ENCODE measurements around the gene MKI67. TPM values are rescaled to one million over a fixed set of nuclear protein-coding genes. Genes with fewer than 3 reads are reported as not detected.

Gene MKI67
- polyA plus RNA-seq, 6 donors from 2014 or later = not detected

- Mint-ChIP-seq H3K9me3 (no peaks in the 10 kb centered on the region), H3K4me3 (no peak overlapping the region), H3K36me3 (peaks cover 20 to 51% of the 10 kb centered on the region in 2 donors), H3K27ac (no peak overlapping the region), H3K27me3 (no peaks in the 10 kb centered on the region), H3K4me1 (peaks cover 16 to 27% (median 20%) of the 10 kb centered on the region in 3 donors)
- ATAC-seq (ENCODE audit: low read depth in 2 of 2) = no peak
- no peak for DNase-seq
These were observed 55.4 kb downstream of the MKI67 start for GRCh38 chr10:128070721-128071416.

GRCh38 chr10:128070161-128070560 lies 56.1 kb downstream of the MKI67 start:
- Mint-ChIP-seq H3K4me3 (no peak overlapping the region), H3K27ac (no peak overlapping the region), H3K36me3 (peaks cover 17 to 46% of the 10 kb centered on the region in 2 donors), H3K4me1 (peaks cover 23 to 34% (median 25%) of the 10 kb centered on the region in 3 donors), H3K9me3 (no peaks in the 10 kb centered on the region), H3K27me3 (no peaks in the 10 kb centered on the region)
- DNase-seq (no peak), ATAC-seq (ENCODE audit: low read depth in 2 of 2) (no peak)

DNA sequence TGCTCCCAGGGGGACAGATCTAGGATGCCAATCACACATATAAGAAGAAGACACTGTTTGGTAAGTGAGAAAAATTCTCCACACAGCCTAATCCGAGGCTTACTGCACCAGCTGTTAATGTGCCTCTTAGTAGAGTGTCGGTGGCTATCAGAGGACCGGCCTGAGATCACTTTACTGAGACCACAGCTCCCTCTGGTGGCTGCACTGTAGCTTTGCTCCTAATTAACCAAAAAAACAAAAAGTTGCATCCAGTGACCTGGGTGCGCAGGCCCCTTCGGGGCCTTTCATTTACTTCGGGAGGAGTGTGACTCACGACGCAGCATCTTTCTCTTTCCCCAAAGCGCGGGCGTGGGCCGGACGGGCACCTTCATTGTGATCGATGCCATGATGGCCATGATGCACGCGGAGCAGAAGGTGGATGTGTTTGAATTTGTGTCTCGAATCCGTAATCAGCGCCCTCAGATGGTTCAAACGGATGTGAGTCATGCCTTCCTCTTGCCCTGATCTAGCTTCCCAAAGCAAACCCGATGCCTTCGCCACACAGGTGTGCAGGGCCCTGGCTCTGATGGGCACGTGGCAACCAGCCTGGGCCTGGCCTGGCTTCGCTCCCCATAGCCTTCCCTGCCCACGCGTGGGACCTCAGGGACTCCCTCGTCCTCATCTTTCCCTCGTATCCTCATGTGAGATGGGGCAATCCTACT lies 56.7 kb downstream of the MKI67 start:
- Mint-ChIP-seq H3K9me3 (no peaks in the 10 kb centered on the region), H3K4me3 (peak overlapping the region in 1 of 8 donors; percentile 15), H3K27me3 (no peaks in the 10 kb centered on the region), H3K27ac (peak overlapping the region in 4 of 6 donors; percentile 15 to 88 (median 64)), H3K36me3 (peaks cover 14 to 40% of the 10 kb centered on the region in 2 donors), H3K4me1 (peaks cover 30 to 40% (median 31%) of the 10 kb centered on the region in 3 donors)
- ATAC-seq (ENCODE audit: low read depth in 2 of 2) (peak; percentile 14 to 18), DNase-seq (peak; percentile 74)

DNA sequence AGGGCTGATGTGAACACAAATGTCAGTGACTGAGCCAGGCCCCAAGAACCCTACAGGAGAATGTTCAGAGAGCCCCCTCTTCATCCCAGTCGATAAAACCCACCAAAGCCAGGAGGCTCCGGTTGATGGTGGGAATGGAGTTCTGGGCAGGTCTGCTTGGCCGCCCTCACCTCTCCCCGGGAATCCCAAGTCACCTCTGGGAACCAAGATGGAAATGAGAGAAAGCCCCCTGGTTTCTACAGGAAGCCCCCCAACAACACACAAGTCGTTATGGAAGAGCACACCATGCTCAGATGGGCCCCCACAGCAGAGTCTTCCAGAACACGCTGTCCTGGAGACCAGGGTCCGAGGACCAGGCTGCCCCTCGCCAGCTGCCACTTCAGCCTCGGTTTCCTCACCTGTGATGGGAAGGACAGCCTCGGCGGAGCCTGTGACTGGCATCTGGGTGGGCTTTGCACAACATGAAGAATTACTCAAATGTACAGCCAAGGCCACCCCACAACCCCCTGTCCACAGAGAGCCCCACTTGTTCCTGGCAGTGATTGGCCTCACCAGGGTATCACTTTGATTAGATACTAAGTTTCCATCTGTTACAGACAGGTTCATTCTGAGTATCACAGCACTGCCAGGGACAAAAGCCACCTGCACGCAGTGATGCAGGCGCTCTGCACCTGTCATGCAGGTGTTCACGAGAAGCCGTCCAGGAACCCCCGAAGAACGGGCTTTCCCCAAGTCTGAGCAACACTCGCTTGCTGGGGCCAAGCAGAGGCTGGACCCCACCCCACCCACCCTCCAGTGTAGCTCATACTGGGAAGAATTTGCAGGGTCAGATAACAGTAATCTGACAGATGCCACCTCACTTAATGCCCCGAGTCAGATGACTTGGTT lies 57.6 kb downstream of the MKI67 start:
- ATAC-seq (ENCODE audit: low read depth in 2 of 2) (no peak), DNase-seq (no peak)
- no peaks in the 10 kb centered on the region for H3K27me3 Mint-ChIP-seq
- peak overlapping the region in 1 of 8 donors; percentile 15 for H3K4me3 Mint-ChIP-seq
- H3K27ac Mint-ChIP-seq = peak overlapping the region in 4 of 6 donors; percentile 56 to 75 (median 66)
- H3K9me3 Mint-ChIP-seq = no peaks in the 10 kb centered on the region
- peaks cover 37 to 49% (median 38%) of the 10 kb centered on the region in 3 donors for H3K4me1 Mint-ChIP-seq
- H3K36me3 Mint-ChIP-seq = peaks cover 14 to 35% of the 10 kb centered on the region in 2 donors

DNA sequence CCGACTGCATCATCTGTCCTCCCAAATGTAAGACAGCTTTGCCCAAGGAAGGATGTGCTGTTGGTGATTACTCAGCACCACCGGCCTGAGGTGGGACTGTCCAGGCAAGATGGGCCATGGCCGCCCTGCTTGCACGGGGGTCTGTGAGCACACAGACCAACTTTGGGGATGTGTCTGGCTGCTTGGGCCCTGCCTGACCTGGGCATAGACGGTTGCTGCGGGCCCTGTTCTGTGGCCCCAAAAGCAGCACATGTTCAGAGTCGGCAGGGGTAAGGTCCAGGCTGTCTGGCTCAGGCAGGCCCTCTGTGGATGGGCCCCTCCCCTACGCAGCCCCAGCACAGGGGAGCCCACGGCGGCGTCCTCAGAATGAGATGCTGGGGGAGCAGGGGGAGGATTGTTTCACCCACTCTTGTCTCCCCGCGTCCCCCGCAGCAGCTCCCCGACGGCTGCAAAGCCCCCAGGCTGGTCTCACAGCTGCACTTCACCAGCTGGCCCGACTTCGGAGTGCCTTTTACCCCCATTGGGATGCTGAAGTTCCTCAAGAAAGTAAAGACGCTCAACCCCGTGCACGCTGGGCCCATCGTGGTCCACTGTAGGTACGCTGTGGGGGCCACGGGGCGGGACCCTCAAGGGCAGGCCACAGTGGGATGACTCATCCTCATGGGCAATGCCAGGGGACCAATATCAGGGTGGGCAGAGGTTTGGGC lies 58.4 kb downstream of the MKI67 start:
- Mint-ChIP-seq H3K27ac (peak overlapping the region in 2 of 6 donors; percentile 69 to 91), H3K4me3 (peak overlapping the region in 1 of 8 donors; percentile 6), H3K36me3 (peaks cover 14 to 27% of the 10 kb centered on the region in 2 donors), H3K27me3 (no peaks in the 10 kb centered on the region), H3K9me3 (no peaks in the 10 kb centered on the region), H3K4me1 (peaks cover 45 to 57% (median 46%) of the 10 kb centered on the region in 3 donors)
- no peak for DNase-seq
- ATAC-seq (ENCODE audit: low read depth in 2 of 2) = no peak

DNA sequence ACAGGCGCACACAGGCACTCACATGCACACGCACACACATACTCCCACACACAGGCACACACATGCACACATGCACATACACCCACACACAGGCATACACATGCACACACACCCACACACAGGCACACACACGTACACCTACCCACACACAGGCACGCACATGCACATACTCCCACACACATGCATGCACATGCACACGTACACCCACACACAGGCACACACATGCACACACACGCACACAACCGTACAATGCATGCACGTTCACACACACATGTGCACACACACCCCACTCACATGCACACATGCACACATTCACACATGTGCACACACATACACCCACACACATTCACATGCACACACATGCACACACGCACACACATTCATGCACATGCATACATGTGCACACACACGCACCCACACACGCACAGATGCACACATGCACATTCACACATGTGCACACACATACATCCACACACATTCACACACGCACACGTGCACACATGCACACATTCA lies 59.3 kb downstream of the MKI67 start:
- Mint-ChIP-seq H3K4me3 (peak overlapping the region in 5 of 8 donors; percentile 4 to 71 (median 25)), H3K4me1 (peaks cover 54 to 66% (median 56%) of the 10 kb centered on the region in 3 donors), H3K36me3 (peaks cover 14 to 22% of the 10 kb centered on the region in 2 donors), H3K27me3 (no peaks in the 10 kb centered on the region), H3K27ac (peak overlapping the region in 3 of 6 donors; percentile 2 to 92 (median 91)), H3K9me3 (no peaks in the 10 kb centered on the region)
- no peak for ATAC-seq (ENCODE audit: low read depth in 2 of 2)
- DNase-seq = no peak

GRCh38 chr10:128065881-128066534 lies 60.2 kb downstream of the MKI67 start:
- no peaks in the 10 kb centered on the region for H3K9me3 Mint-ChIP-seq
- no peaks in the 10 kb centered on the region for H3K27me3 Mint-ChIP-seq
- no peak for ATAC-seq (ENCODE audit: low read depth in 2 of 2)
- H3K36me3 Mint-ChIP-seq = peaks cover 14 to 18% of the 10 kb centered on the region in 2 donors
- peak overlapping the region in 5 of 8 donors; percentile 8 to 93 (median 77) for H3K4me3 Mint-ChIP-seq
- H3K4me1 Mint-ChIP-seq = peaks cover 56 to 72% (median 59%) of the 10 kb centered on the region in 3 donors
- peak overlapping the region in 5 of 6 donors; percentile 93 to 98 (median 97) for H3K27ac Mint-ChIP-seq
- DNase-seq = no peak

- H3K36me3 Mint-ChIP-seq = peaks cover 16 to 25% of the 10 kb centered on the region in 2 donors
- peak overlapping the region; percentile 68 to 93 (median 82) for H3K4me3 Mint-ChIP-seq
- peak overlapping the region; percentile 93 to 98 (median 98) for H3K27ac Mint-ChIP-seq
- H3K27me3 Mint-ChIP-seq = no peaks in the 10 kb centered on the region
- DNase-seq (no peak), ATAC-seq (ENCODE audit: low read depth in 2 of 2) (peak; percentile 59 to 60)
- H3K9me3 Mint-ChIP-seq = no peaks in the 10 kb centered on the region
- peaks cover 63 to 78% (median 68%) of the 10 kb centered on the region in 3 donors for H3K4me1 Mint-ChIP-seq
These were observed 61.1 kb downstream of the MKI67 start for GRCh38 chr10:128064970-128065580.

GRCh38 chr10:128064108-128064969 lies 61.9 kb downstream of the MKI67 start:
- Mint-ChIP-seq H3K27ac (peak overlapping the region; percentile 93 to 98 (median 98)), H3K36me3 (peaks cover 20 to 30% of the 10 kb centered on the region in 2 donors), H3K9me3 (no peaks in the 10 kb centered on the region), H3K4me3 (peak overlapping the region; percentile 68 to 93 (median 82)), H3K27me3 (no peaks in the 10 kb centered on the region), H3K4me1 (peaks cover 66 to 78% (median 76%) of the 10 kb centered on the region in 3 donors)
- peak; percentile 71 to 72 for ATAC-seq (ENCODE audit: low read depth in 2 of 2)
- DNase-seq = peak; percentile 91

DNA sequence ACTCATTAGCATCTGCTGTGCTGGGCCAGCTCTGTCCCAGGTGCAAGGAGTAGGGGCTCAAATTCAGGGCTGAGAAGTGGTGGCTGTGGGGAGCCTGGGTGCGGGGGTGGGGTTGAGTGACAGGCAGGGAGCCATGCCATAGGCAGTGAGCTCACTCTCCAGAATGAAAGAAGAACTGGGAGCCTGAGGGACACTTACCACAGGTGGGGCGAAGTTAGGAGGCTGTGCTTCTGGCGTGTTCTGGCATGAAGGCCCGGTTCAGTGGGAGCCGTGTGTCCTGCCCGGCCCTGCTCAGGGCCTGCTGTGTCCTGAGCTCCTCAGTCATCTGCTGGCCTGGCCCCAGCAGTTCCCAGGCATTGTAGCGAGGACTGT lies 62.5 kb downstream of the MKI67 start:
- no peaks in the 10 kb centered on the region for H3K27me3 Mint-ChIP-seq
- peak overlapping the region; percentile 72 to 93 (median 82) for H3K4me3 Mint-ChIP-seq
- no peak for ATAC-seq (ENCODE audit: low read depth in 2 of 2)
- H3K36me3 Mint-ChIP-seq = peaks cover 20 to 30% of the 10 kb centered on the region in 2 donors
- H3K4me1 Mint-ChIP-seq = peaks cover 63 to 82% (median 81%) of the 10 kb centered on the region in 3 donors
- peak; percentile 39 for DNase-seq
- H3K9me3 Mint-ChIP-seq = no peaks in the 10 kb centered on the region
- peak overlapping the region; percentile 93 to 98 (median 98) for H3K27ac Mint-ChIP-seq

Data from naive B cell (primary cell).